Ishikawa (cell line): ENCODE measurements around the gene WDR83.

Experiments used
- EP300 ChIP-seq: IDR thresholded peaks from 2 replicates; pipeline ENCODE4 v1.6.1; 2012; ENCODE audit warnings: borderline replicate concordance
- RAD21 ChIP-seq: IDR thresholded peaks from 2 replicates; pipeline ENCODE4 v1.6.1; 2012; ENCODE audit warnings: low read depth
- TF ChIP-seq, protein P1 (sequence below): IDR thresholded peaks from 2 replicates; pipeline ENCODE4 v1.6.1; 2012

GRCh38 chr19:12675940-12676339 lies 9.3 kb downstream of the WDR83 start:
- TF ChIP-seq, protein P1, sequence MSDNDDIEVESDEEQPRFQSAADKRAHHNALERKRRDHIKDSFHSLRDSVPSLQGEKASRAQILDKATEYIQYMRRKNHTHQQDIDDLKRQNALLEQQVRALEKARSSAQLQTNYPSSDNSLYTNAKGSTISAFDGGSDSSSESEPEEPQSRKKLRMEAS, result no peak
- TF ChIP-seq EP300 (no peak), RAD21 (no peak)
